Hippocampal formation (tissue), 2 donors: ENCODE measurements around the gene ACOT7.

Experiments used
- DNase-seq, 2 donors: peaks; one replicate each; lab custom pipeline; 2025; lab: John Stamatoyannopoulos, UW

ACOT7 gene

DNA sequence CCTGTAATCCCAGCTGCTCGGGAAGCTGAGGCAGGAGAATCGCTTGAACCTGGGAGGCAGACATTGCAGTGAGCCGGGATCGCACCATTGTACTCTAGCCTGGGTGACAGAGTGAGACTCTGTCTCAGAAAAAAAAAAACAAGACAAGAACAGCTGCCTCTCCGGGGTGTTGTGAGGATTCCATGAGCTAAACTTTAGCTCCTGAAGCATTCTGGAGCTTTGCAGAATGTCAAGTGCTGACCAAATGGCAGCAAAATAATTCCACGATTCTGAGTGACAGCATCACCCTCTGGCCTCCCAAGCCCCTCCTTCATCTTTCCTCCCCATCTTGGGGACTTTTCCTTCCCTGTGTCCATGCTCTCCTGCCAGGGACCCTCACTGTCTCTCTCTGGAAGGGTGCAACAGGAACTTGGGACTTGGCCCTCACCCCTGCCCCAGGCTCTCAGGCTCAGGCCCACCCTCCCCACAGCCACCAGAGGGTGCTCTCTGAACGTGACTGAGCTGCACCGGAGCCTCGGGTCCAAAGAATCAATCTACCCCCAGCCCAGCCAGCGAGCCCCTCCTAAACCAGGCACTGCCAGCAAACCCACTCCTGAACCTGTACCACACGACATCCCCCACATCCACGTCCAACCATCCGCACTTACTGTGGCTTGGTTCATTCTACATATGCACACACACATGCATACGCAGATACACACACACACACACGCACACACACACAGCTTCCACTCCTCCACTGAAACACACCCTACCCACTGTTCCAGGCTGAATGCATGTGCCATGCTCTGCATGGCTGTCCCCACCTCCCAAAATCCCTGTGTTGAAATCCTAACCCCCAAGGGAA lies 45.7 kb downstream of the ACOT7 start:
- DNase-seq, result no peak

DNA sequence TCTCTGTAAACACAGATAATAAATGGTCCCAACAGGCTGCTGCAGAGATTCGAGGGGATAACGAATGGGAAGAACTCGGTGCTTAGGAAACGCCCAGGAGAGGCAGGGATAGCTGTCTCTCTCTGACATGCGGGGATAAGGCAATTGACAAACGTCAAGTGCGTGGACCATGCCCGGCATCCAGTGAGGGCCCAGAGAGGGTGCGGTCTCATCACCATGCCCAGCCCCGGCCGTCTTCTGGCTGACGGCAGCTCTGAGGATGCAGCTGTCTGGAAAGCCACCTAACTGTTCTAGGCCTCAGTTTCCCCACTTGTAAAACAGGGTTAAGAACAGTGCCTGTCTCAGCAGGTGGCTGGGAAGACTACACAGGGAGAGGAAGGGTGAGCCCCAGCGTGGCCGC lies 48.1 kb downstream of the ACOT7 start:
- DNase-seq, result no peak

DNA sequence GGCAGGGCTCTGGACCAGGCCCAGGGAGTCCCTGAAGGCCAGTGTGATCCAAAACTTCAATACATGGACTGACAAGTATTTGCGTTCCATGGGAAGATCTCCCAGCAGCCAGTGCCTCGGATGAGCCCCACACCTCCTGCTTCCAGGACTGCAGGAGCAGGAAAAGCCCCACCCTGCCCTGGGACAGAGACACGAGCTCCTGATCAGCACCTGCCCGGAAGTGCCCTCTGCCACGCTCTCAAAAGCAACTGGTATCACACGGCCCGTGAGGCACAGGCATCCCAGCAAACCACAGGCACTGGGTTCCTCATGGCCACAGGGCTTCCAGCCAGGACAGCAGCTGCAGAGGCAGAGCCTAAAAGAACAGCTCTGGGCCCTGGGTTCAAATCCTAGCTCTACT lies 48.6 kb downstream of the ACOT7 start:
- DNase-seq, result no peak

DNA sequence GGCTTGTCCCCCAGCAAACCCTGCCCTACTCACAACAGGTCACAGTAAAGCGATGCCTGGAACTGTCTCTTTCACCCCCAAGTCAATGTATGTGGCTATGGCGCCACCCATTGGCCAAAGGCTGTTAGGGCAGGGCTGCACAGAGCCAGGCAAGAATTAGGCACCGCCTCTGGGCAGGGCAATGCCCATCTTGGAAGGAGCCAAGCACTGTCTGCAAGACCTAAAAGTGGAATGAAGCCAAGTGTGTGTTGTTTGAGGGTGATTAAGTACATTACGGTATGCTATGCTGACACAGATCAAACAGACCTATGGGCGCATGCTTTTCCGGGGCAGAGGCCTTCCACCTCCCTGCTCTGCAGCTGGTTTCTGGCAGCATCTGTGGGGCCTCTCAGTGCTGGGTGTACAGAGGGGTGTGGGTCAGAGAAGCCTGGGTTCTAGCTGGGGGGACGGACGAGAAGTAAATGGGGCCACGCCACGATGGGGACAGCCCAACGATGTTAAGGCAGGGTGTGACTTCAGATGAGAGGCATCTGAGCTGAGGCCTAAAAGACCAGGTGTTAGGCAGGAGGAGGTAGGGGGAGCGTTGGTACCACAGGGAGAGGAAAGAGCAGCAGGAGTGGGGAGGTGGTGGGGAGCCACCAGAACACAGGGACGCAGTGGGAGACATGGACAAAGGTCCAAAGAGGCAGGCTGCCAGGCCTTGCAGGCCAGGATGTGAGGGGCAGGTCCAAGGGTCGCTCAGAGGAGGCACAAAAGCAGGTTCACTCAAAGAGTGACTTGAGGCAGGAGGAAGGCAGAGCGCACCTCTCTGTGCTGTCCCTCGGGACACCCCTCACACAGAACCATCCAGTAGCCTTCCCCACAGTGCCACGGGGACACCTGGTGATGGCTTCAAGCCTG lies 49.8 kb downstream of the ACOT7 start:
- peak in 1 of 2 donors; percentile 23 for DNase-seq

DNA sequence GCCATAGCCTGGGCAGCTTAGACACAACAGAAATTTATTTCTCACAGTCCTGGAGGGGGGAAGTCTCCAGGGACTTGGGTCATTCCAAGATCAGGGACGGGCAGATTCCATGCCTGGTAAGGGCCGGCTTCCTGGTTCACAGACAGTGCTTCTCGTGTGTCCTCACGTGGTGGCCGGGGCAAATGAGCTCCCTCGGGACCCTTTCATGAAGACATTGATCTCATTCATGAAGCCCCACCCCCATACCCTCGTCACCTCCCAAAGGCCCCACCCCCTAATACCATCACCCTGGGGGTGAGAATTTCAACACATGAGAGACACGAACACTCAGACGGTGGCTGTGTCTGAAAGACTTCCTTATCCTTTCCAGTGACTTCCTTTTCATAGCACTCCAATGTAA lies 51.5 kb downstream of the ACOT7 start:
- no peak for DNase-seq

DNA sequence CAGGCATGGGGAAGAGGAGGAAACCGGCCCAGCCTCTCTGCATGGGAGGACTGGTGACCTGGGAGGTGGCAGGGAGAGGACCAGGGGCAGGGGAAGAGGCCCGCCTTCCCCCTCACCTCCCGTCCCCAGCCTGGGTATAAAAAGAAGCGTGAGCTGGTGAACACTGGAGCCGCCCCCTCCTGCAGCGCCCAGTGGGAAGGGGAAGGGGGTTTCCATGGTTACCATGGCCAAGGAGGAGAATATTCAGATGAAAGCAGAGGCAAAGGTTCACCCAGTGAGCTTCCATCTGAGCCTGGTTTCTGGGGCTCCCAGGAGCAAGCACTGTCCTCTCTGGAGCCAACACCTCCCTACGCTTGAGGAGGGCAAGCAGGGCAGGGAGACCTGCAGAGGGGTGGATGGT lies 54.9 kb downstream of the ACOT7 start:
- no peak for DNase-seq

DNA sequence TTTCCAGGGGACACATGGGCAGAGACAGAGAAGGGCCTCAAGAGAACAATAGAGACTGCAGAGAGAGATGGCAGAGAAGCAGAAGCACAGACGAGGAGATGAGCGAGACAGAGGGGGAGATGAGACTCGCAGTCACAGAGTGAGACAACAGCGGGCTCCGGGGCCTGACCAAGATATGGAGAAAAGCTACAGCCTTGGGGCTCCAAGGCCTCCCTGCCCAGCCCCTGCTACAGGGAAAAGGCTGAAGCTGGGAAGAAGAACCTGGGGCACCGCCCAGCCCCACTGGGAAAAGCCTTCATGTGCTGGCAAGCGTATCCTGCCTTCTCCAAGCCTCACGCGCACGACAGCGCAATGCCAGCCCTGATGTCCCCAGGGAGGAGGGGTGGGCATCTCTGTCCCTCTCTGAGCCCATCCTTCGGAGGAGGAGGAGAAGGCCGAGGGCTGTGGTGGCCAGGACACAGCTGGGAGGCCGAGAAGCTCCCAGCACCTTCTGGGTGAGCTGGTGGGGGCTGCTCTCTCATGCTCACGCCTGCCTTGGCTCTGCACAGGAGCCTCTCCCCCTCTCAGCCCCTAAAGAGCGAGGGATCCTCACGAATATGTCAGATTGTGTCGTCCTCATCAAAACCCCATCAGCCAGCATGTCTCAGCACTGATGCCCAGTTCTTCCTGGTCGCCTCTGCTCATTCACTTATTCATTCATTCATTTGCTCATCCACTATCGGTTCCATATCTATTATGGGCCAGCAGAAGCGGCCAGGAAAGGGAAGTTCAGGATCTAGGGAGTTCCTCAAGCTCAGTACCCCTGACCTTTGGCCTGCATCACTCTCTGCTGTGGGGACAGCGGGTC lies 56.6 kb downstream of the ACOT7 start:
- no peak for DNase-seq

DNA sequence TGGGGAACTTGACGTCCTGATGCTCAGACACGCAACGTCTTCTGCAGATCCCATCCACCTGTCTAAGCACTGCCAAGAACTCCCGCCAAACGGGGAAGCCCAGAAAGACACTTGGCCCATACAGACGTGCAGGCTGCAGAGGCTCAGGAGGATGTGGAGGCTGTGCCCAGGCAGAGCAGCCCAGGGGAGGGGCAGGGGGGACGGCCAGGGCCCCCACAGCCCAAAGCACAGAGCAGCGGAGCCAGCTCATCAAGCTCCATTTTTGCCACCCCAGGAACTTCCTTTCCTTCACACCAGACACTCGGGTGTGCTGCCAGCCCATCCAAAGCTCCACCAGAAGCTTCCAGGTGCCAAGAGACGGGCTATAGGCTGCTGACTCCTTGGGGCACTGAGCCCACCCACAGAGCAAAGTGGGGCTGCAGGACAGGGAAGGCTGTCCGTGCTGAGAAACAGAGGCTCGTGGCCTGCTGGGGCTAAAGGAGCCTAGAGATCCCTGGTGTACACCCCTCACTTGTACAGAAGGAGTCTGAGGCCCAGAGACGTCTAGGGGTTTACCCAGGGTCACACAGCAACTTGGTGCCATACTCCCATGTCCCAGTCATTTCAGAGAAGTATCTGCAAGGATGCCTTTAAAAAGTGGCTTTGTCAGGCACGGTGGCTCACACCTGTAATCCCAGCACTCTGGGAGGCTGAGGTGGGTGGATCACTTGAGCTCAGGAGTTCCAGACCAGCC lies 59.1 kb downstream of the ACOT7 start:
- DNase-seq, result no peak

DNA sequence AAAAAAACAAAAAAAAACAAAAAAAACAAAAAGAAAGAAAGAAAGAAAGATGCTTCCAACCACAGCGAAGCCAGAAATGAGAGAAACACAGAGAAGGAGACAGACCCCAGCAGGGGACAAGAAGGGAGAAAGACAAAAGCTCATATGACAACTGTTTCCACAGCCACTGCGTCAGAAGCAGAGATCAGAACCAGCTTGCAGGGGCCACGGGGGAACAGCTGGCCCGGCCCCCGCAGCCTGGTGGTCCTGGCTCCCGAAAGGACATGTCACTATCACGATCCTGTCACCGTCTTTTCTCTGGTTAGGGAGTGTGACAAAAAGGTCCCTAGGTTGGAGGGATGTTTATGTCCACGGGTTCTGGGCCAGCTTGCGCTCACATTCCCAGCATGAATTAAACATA lies 60.7 kb downstream of the ACOT7 start:
- no peak for DNase-seq

DNA sequence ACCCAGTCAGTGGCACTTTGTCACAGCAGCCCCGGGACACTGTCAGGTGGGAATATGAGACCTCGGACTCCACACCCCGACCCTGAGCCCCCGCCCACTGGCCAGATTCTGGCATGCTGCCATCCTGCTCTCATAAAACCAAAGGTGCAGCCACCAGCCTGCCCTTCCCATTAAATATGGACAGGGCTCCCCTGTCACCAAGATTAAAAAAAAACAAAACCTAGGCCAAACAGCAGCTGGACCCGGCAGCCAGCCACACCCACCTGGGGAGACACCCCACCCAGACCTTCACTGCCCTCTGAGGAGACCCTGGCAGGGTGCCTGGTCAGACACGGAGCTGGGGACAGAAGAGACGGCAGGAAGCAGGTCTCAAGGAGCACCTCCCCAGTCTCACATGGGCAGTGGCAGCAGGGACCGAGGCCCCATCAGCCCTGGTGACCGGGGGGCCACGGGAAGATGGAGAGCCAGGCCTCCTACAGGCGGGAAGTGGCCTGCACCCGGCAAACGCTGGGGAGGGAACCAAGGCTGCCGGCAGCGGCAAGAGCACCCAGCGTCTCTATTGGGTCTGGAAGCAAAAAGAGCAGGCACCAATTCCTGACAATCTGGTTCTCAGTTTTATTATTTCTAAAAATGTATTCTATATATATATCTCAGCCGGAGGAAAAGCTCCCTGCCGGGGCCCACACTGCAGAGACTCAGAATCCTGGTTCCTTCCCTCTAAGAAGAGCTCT lies 61.9 kb downstream of the ACOT7 start:
- DNase-seq, result no peak

DNA sequence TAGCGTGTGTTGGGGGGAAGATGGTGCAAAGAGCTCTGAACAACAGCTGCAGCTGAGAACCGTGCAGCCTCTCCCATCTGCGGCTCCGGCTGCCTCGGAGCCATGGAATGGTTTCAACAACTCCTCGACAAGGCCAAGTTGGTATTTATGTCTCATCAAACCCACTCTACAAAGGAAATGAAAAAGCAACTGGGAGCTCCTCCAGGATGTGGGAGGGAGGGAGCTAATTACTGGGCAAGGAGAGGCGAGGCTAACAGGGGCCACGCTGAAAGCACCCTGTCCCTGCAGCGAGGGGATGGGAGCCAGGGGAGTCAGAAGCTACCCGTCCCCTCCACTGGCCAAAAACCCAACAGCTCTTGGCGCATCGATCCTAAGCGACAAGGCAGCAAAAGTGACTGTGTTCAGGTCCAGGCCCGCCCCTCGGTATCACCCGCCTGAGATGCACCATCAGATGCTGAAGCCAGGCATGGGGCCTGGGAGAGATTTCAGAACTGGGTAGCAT lies 63.1 kb downstream of the ACOT7 start:
- peak; percentile 43 to 55 for DNase-seq

DNA sequence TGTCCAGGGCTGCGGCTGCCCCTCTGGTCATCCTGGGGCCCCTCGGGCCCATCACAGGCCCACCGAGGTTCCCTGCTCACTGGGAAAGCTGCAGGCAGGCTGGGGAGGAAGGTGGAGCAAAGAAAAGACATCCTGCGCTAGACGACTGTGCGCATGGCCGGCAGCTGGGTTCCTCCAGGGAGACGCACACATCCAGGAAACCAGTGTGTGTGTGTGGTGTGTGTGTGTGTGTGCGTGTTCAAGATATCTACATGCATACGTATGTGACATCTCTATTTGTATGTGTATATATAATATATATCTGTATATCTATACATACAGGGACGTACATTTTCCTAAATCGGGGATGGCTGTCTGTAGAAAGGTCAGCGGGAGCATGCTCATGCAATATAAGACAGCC lies 63.7 kb downstream of the ACOT7 start:
- DNase-seq, result no peak

DNA sequence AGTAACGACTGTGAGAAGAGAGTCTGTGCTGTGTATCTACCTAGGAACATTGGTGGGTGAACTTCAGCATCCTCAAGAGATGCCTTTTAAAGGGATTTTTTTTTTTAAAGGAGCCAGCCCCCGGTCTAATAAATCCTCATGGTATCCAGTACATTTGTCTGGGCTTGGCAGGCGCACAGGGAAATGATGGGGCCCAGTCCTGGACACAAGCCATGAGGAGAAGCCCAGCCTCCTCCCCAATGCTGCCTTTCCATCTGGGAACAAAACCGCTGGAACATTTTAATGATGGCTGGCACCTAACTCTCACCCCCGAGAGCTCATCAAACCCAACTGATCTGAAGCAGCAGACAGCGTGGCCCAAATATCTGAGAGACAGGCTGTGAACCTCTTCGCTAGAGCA lies 64.2 kb downstream of the ACOT7 start:
- no peak for DNase-seq

DNA sequence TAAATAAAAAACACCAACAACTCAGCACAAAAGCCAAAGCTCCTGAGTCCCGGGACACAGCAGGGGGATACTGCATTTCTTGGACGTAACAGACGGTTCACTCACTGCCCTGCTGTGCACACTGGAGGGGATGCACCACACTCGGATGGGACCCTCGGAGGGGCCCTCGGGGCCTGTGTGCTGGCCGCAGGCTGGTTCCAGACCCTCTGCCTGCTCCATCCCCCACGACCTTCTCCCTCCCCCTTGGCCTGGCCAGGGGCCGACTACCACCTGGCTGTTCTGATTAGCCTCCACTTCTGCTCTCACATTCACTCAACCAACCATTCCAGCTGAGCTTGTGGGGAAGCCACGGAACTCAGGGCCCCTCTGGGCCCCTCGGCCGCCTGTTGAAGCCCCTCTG lies 64.9 kb downstream of the ACOT7 start:
- no peak for DNase-seq

DNA sequence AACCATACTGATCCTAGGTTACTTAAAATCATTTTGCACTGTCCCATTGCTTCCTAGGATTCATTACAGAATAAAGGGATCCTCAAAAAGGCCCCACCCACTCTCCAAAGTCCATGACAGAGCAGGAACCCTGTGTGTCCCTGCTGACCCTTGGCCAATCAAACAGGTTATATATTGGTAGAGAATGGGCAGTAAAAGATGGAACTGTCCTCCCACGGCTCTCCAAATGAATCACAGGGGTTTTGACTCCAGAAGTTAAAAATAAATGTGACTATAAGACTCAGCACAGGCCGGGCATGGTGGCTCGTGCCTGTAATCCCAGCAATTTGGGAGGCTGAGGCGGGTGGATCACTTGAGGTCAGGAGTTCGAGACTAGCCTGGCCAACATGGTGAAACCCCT lies 65.5 kb downstream of the ACOT7 start:
- no peak for DNase-seq

DNA sequence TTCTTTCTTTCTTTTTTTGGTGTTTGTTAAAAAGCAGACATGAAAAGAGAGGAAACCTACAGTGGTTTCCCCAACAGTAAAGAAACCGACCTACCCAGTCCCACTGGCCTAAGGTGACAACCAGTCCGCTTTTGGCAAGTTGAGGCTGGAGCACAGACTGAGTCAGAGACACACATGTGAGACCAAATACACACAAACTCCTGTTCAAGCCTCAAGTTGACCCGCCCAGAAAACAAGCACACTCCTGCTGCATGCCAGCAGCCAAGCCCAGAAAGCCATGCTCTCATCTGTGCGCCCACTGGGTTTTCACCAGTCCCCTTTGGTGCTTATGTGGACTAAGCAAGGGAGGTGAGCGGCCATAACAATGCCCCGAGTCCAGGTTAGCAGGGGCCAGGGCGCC lies 68.1 kb downstream of the ACOT7 start:
- DNase-seq, result no peak

DNA sequence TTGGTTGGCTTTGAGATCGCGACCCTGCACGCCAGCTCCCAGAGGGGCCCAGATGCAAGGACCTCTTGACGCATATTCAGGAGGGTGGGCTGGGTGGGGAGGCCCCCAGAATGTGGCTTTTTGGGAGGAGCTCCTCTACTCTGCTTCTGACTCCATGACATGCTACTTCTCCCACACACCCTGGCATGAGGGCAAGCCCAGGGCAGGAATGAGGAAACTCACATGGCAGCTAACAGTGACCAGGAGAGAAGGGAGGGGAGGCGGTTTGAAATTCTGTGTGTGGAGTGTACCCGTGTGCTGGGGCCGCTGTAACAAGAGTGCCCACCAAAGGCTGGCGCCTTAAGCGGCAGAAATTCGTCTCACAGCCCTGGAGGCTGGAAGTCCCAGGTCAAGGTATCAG lies 71.4 kb downstream of the ACOT7 start:
- DNase-seq, result no peak

DNA sequence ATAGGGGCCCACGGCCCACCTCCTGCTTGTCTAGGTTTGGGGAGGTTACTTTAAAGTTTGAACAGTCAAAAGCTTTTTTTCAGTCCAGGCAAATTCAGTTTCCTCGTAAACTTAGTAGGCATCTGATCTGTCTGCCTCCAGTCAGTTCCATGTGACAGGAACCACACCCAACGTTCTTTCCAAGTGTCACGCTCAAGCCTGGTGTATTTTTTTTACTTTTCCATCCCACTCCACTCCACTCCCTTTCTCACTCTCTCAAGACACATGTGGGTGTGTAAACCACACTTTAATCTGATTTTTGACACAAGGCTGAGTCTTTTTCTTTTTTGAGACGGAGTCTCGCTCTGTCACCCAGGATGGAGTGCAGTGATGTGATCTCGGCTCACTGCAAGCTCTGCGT lies 72.4 kb downstream of the ACOT7 start:
- DNase-seq, result no peak

DNA sequence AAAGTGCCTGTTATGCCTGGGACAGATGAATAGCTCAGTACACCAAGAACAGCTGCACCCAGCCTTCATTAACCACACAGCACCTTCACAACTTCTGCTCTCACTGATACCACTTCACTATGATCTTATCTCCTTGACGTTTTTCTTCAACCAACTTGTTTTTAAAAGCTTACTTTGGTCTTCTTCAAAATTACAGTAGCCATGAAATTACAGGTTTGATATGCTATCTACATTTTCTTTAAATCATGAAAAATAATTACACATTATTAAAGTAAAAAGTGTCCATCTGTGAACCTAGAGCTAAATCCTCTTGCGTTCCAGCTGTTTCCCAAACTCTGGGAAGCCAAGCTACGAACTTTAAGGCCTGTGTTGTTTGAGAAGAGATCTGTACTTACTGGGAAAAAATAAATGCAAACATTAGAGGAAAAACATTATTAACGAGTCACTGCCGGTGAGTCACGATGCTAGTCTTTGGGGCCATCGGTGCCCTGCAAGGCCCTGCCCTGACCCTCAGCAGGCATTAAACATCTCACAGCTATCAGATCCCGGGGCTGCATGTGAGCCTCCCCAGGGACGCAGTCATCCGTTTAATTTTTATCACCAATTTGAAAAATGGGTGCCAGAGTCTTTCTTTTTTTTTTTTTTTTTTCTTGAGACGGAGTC lies 76.3 kb downstream of the ACOT7 start:
- no peak for DNase-seq
